H1 (cell line): Measurements from ENCODE around the gene CRY1. TPM values are rescaled to one million over a fixed set of nuclear protein-coding genes. Genes with fewer than 3 reads are reported as not detected.

Experiments used
- CTCF ChIA-PET: fragments of 300-600 bp; sonication (Branson Sonifier 250); formaldehyde crosslinking; loops from one replicate; lab custom pipeline; 2021; ENCODE audit not compliant: partially characterized antibody; lab: Charles Lee
- POLR2A ChIA-PET: fragments of 300-600 bp; sonication (Branson Sonifier 250); formaldehyde crosslinking; loops from one replicate; lab custom pipeline; 2021; ENCODE audit warnings: inconsistent platforms; ENCODE audit not compliant: partially characterized antibody; lab: Charles Lee
- DNase-seq, 2 experiments: peaks; one replicate each; pipeline versions ENCODE4 v3.0.0 to v3.0.0-alpha.2; 2010 to 2022; ENCODE audit warnings: low spot score in 2 of 2, low read depth in 1 of 2, mixed read lengths in 1 of 2
- FAIRE-seq: peaks from 2 replicates; lab custom pipeline; 2011; peaks lifted over from hg19 to GRCh38; lab: Jason Lieb, UNC
- H2AFZ ChIP-seq: 2 replicates; pipeline ENCODE4 v1.8.1; 2012; ENCODE audit warnings: low read length, inconsistent platforms
- H2AK5ac ChIP-seq: 2 replicates; pipeline ENCODE4 v1.6.1; 2013; ENCODE audit warnings: low read depth, low read length
- H2BK120ac ChIP-seq: replicated peaks from 2 replicates; pipeline ENCODE3; 2013; ENCODE audit warnings: low read depth, low read length, inconsistent platforms
- H2BK12ac ChIP-seq: 2 replicates; pipeline ENCODE4 v1.6.1; 2013; ENCODE audit warnings: low read depth, low read length
- H2BK15ac ChIP-seq: 2 replicates; pipeline ENCODE4 v1.6.1; 2013; ENCODE audit warnings: low read length
- H2BK20ac ChIP-seq: 2 replicates; pipeline ENCODE4 v1.6.1; 2013; ENCODE audit warnings: low read length
- H2BK5ac ChIP-seq: 2 replicates; pipeline ENCODE4 v1.6.1; 2013; ENCODE audit warnings: low read depth, low read length
- H3K14ac ChIP-seq: 2 replicates; pipeline ENCODE4 v1.6.1; 2013; ENCODE audit warnings: inconsistent platforms; ENCODE audit not compliant: insufficient read length
- H3K18ac ChIP-seq: 2 replicates; pipeline ENCODE4 v1.6.1; 2013; ENCODE audit warnings: low read length; ENCODE audit errors: extremely low read depth
- H3K23ac ChIP-seq: 2 replicates; pipeline ENCODE4 v1.6.1; 2013; ENCODE audit warnings: inconsistent platforms; ENCODE audit not compliant: insufficient read length
- H3K23me2 ChIP-seq: 2 replicates; pipeline ENCODE4 v1.6.1; 2013; ENCODE audit warnings: low read depth, low read length
- H3K27ac ChIP-seq: 2 replicates; pipeline ENCODE4 v1.6.1; 2011; ENCODE audit warnings: low read depth, low read length, inconsistent platforms
- H3K27me3 ChIP-seq, 4 experiments: replicated peaks in 1 of 4; 1 replicate in 1 of 4; 2 replicates in 3 of 4; pipeline versions ENCODE4 v1.6.1 to v1.8.1; 2011 to 2013; ENCODE audit warnings: low read length in 3 of 4, mild to moderate bottlenecking in 3 of 4, inconsistent platforms in 2 of 4, mixed read lengths in 2 of 4, moderate library complexity in 1 of 4; ENCODE audit not compliant: control insufficient read depth in 3 of 4, insufficient read depth in 3 of 4; ENCODE audit errors: extremely low read depth in 1 of 4
- H3K36me3 ChIP-seq, 4 experiments: 2 replicates each; pipeline versions ENCODE4 v1.6.1 to v1.8.1; 2011 to 2013; ENCODE audit warnings: mild to moderate bottlenecking in 4 of 4, low read length in 3 of 4, moderate library complexity in 2 of 4, control low read depth in 1 of 4, inconsistent platforms in 1 of 4; ENCODE audit not compliant: insufficient read depth in 4 of 4, control insufficient read depth in 2 of 4
- H3K4ac ChIP-seq: replicated peaks from 2 replicates; pipeline ENCODE3; 2013; ENCODE audit warnings: low read length, low read depth, mixed read lengths, inconsistent platforms; ENCODE audit not compliant: insufficient read length
- H3K4me1 ChIP-seq, 4 experiments: replicated peaks in 1 of 4; 1 replicate in 1 of 4; 2 replicates in 3 of 4; pipeline versions ENCODE4 v1.6.1 to v1.8.1; 2011 to 2013; ENCODE audit warnings: low read length in 3 of 4, inconsistent platforms in 2 of 4, mixed read lengths in 1 of 4; ENCODE audit not compliant: insufficient read depth in 4 of 4, control insufficient read depth in 3 of 4
- H3K4me2 ChIP-seq, 2 experiments: 2 replicates each; pipeline versions ENCODE4 v1.6.1 to v1.8.1; 2011 to 2013; ENCODE audit warnings: low read depth in 2 of 2, low read length in 2 of 2, control low read depth in 1 of 2, inconsistent platforms in 1 of 2, mild to moderate bottlenecking in 1 of 2; ENCODE audit not compliant: insufficient read depth in 1 of 2
- H3K4me3 ChIP-seq, 4 experiments: fragments of 200-600, 300-600 bp in 1 of 4; sonication (generic), shearing (Covaris generic), sonication (Bioruptor Twin) in 1 of 4; 2 replicates each; pipeline versions ENCODE4 v1.5.1 to v1.8.1; 2011 to 2016; ENCODE audit warnings: low read length in 4 of 4, low read depth in 3 of 4, control low read depth in 2 of 4, inconsistent platforms in 2 of 4, mild to moderate bottlenecking in 2 of 4, mixed read lengths in 1 of 4, moderate library complexity in 1 of 4; ENCODE audit not compliant: insufficient read depth in 2 of 4; ENCODE audit errors: extremely low read depth in 1 of 4
- H3K56ac ChIP-seq: replicated peaks from 2 replicates; pipeline ENCODE3; 2013; ENCODE audit warnings: low read depth, mild to moderate bottlenecking, mixed read lengths, low read length, inconsistent platforms; ENCODE audit not compliant: insufficient read length
- H3K79me1 ChIP-seq: 2 replicates; pipeline ENCODE4 v1.6.1; 2013; ENCODE audit warnings: low read depth, low read length, control low read depth
- H3K79me2 ChIP-seq, 2 experiments: 2 replicates each; pipeline versions ENCODE4 v1.6.1 to v1.8.1; 2012 to 2013; ENCODE audit warnings: low read length in 2 of 2, mild to moderate bottlenecking in 2 of 2, inconsistent platforms in 1 of 2; ENCODE audit not compliant: insufficient read depth in 2 of 2, control insufficient read depth in 1 of 2
- H3K9ac ChIP-seq, 4 experiments: replicated peaks in 1 of 4; 1 replicate in 1 of 4; 2 replicates in 3 of 4; pipeline versions ENCODE4 v1.6.1 to v1.8.1; 2011 to 2013; ENCODE audit warnings: low read depth in 3 of 4, low read length in 3 of 4, control low read depth in 2 of 4, mild to moderate bottlenecking in 2 of 4, moderate library complexity in 2 of 4, inconsistent platforms in 1 of 4; ENCODE audit errors: extremely low read depth in 1 of 4
- H3K9me3 ChIP-seq, 2 experiments: 2 replicates each; pipeline versions ENCODE4 v1.6.1 to v1.8.1; 2012 to 2013; ENCODE audit warnings: mild to moderate bottlenecking in 2 of 2, moderate library complexity in 2 of 2, control low read depth in 1 of 2, inconsistent platforms in 1 of 2, low read depth in 1 of 2, low read length in 1 of 2, mixed read lengths in 1 of 2; ENCODE audit not compliant: insufficient read depth in 2 of 2
- H4K20me1 ChIP-seq, 2 experiments: replicated peaks in 1 of 2; 2 replicates each; pipeline versions ENCODE3 to v1.8.1; 2011 to 2013; ENCODE audit warnings: inconsistent platforms in 2 of 2, low read length in 2 of 2, mild to moderate bottlenecking in 1 of 2; ENCODE audit not compliant: insufficient read depth in 2 of 2, control insufficient read depth in 1 of 2
- H4K5ac ChIP-seq: 2 replicates; pipeline ENCODE4 v1.6.1; 2013; ENCODE audit warnings: low read length, low read depth, mixed read lengths, inconsistent platforms; ENCODE audit not compliant: insufficient read length
- H4K8ac ChIP-seq: 2 replicates; pipeline ENCODE4 v1.8.0; 2013; ENCODE audit warnings: mild to moderate bottlenecking, moderate library complexity, low read length, inconsistent platforms; ENCODE audit not compliant: insufficient read depth; ENCODE audit errors: extremely low read depth
- H4K91ac ChIP-seq: replicated peaks from 2 replicates; pipeline ENCODE3; 2013; ENCODE audit warnings: low read length, mixed read lengths, inconsistent platforms; ENCODE audit not compliant: insufficient read length
- BACH1 ChIP-seq: IDR thresholded peaks from 2 replicates; pipeline ENCODE4 v1.6.1; 2012; ENCODE audit warnings: low read length, improper control_type of control experiment
- CREB1 ChIP-seq: IDR thresholded peaks from 2 replicates; pipeline ENCODE4 v1.6.1; 2012; ENCODE audit warnings: inconsistent platforms
- GTF2F1 ChIP-seq: IDR thresholded peaks from 2 replicates; pipeline ENCODE4 v1.6.1; 2012; ENCODE audit warnings: low read depth, low read length, improper control_type of control experiment, borderline replicate concordance
- HDAC6 ChIP-seq: IDR thresholded peaks from one replicate; pipeline ENCODE4 v1.7.1; 2012; ENCODE audit warnings: low read depth, mild to moderate bottlenecking, inconsistent platforms, low read length, moderate library complexity
- RFX5 ChIP-seq: IDR thresholded peaks from 2 replicates; pipeline ENCODE4 v1.6.1; 2011; ENCODE audit warnings: low read depth, low read length, improper control_type of control experiment, borderline replicate concordance
- SP2 ChIP-seq: IDR thresholded peaks from 2 replicates; pipeline ENCODE4 v1.6.1; 2012; ENCODE audit warnings: mild to moderate bottlenecking, low read length, inconsistent platforms
- SP4 ChIP-seq: IDR thresholded peaks from 2 replicates; pipeline ENCODE4 v1.6.1; 2012; ENCODE audit warnings: low read length, inconsistent platforms
- SUZ12 ChIP-seq: fragments of 200-600 bp; sonication (generic); IDR thresholded peaks from 2 replicates; pipeline ENCODE4 v1.6.1; 2012; ENCODE audit warnings: mild to moderate bottlenecking, inconsistent platforms, low read length, moderate library complexity, mixed read lengths
- TAF1 ChIP-seq: IDR thresholded peaks from 2 replicates; pipeline ENCODE4 v1.6.1; 2011; ENCODE audit warnings: mild to moderate bottlenecking, low read depth, low read length
- TAF7 ChIP-seq: optimal IDR thresholded peaks from 2 replicates; pipeline ENCODE3; 2011; ENCODE audit warnings: low read depth, mild to moderate bottlenecking, inconsistent platforms, low read length, moderate library complexity, borderline replicate concordance
- WGBS, 2 experiments: shearing (Covaris generic) in 1 of 2; methylation state at CpG; one replicate each; pipeline versions ENCODE4 v1.1.6 to v1.1.7; 2013 to 2015; ENCODE audit warnings: low lambda C conversion rate in 2 of 2, mixed read lengths in 2 of 2, inconsistent platforms in 1 of 2, low coverage in 1 of 2, missing lambda C conversion rate in 1 of 2; ENCODE audit not compliant: insufficient replicate concordance in 2 of 2, insufficient coverage in 1 of 2, insufficient read length in 1 of 2; ENCODE audit errors: extremely low coverage in 1 of 2, missing lambda C conversion rate in 1 of 2; 5-methylcytosine and 5-hydroxymethylcytosine counted together
- polyA plus RNA-seq, 7 experiments: library from polyadenylated mRNA; depleted of rRNA in 3 of 7; stranded (reverse) in 5 of 7; unstranded in 2 of 7; fragments of >200 nt in 5 of 7; fragments of 200-250 nt in 2 of 7; gene quantifications; 1 replicate in 5 of 7; 2 replicates in 1 of 7; 4 replicates in 1 of 7; pipeline versions ENCODE4 v1.2.1 to v1.2.3, GENCODE V29; 2011 to 2013; ENCODE audit warnings: missing spikeins in 2 of 7, mixed read lengths in 2 of 7
- total RNA-seq: library from RNA; stranded (reverse); fragmentation: NEBNext Ultra II Directional; extraction: Animal tissue kit (Norgen Biotek cat#: 25700); gene quantifications from 2 replicates; pipeline ENCODE4 v1.2.1, GENCODE V29; 2021
- TF ChIP-seq, protein P1 (sequence below): IDR thresholded peaks from 2 replicates; pipeline ENCODE4 v1.6.1; 2012; ENCODE audit warnings: low read length, inconsistent platforms
- TF ChIP-seq, protein P2 (sequence below): IDR thresholded peaks from 2 replicates; pipeline ENCODE4 v1.6.1; 2012; ENCODE audit warnings: inconsistent platforms

The CRY1 gene
- total and polyA plus RNA-seq, 2 of the 8 experiments (the other 6 are each of a cell fraction or from before 2014, with no cell fraction given) = 13.6 to 25.1 TPM

DNA sequence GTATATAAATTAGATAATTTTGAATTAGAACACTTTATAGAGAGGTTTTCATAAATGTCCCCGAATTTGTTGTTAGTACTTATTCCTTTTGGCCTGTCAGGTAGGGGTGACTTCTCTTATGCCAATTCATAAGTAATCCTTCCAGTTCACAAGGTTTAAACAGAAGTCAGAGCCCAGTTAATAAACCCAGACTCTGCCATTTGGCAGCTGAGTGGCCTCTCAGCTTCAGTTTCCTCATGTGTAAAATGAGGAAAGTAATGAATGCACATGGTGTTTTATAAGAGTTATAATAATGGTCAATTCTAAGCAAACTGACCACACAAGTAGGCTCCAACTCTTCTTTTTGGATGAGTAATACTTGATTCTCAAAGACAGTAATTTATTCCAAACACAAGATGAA is 116.7 kb downstream of the CRY1 start:
- POLR2A ChIA-PET = interaction anchor here (2.2 to 3.2 kb wide), 2 partner anchors 10 to 20 kb away, joined by 5 to 11 read pairs; partner anchors contain the start of genes MTERF2 and TMEM263
- Histone ChIP-seq H4K8ac (no peak overlapping the region), H2BK5ac (no peak overlapping the region), H3K9me3 (no peaks in the 10 kb centered on the region), H3K79me1 (no peaks in the 10 kb centered on the region), H3K23me2 (no peaks in the 10 kb centered on the region), H3K27me3 (no peaks in the 10 kb centered on the region), H2AFZ (no peak overlapping the region), H3K4me3 (no peak overlapping the region), H4K91ac (no peak overlapping the region), H3K79me2 (no peaks in the 10 kb centered on the region), H2AK5ac (no peak overlapping the region), H3K4ac (no peak overlapping the region), H4K20me1 (no peaks in the 10 kb centered on the region), H3K14ac (no peak overlapping the region), H3K4me1 (no peaks in the 10 kb centered on the region), H4K5ac (no peak overlapping the region), H3K23ac (no peak overlapping the region), H3K56ac (no peak overlapping the region), H3K9ac (no peak overlapping the region), H2BK20ac (no peak overlapping the region), H3K4me2 (no peak overlapping the region), H2BK15ac (no peak overlapping the region), H3K18ac (no peak overlapping the region), H2BK120ac (no peak overlapping the region), H3K27ac (no peak overlapping the region), H2BK12ac (no peak overlapping the region), H3K36me3 (no peaks in the 10 kb centered on the region)
- 80% methylated on average over 1 of the region's 1 CpG; no CpG with 5 or more reads in 1 of the 2 experiments for WGBS, 2 experiments
- CTCF ChIA-PET = interaction anchor here (1.6 kb wide), 1 partner anchor 37 kb away, joined by 3 read pairs; no protein-coding TSS in a partner anchor
- FAIRE-seq = no peak
- DNase-seq = no peak
- TF ChIP-seq SP2 (no peak), CREB1 (no peak), RFX5 (no peak), TAF7 (no peak), TAF1 (no peak), SUZ12 (no peak), BACH1 (no peak), GTF2F1 (no peak), SP4 (no peak), HDAC6 (no peak)
- TF ChIP-seq, protein P1, sequence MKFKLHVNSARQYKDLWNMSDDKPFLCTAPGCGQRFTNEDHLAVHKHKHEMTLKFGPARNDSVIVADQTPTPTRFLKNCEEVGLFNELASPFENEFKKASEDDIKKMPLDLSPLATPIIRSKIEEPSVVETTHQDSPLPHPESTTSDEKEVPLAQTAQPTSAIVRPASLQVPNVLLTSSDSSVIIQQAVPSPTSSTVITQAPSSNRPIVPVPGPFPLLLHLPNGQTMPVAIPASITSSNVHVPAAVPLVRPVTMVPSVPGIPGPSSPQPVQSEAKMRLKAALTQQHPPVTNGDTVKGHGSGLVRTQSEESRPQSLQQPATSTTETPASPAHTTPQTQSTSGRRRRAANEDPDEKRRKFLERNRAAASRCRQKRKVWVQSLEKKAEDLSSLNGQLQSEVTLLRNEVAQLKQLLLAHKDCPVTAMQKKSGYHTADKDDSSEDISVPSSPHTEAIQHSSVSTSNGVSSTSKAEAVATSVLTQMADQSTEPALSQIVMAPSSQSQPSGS = no peak
- TF ChIP-seq, protein P2, sequence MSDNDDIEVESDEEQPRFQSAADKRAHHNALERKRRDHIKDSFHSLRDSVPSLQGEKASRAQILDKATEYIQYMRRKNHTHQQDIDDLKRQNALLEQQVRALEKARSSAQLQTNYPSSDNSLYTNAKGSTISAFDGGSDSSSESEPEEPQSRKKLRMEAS = no peak
